Left renal cortex interstitium (tissue), 4 donors: ENCODE measurements around the gene LRRC57. TPM values are rescaled to one million over a fixed set of nuclear protein-coding genes. Genes with fewer than 3 reads are reported as not detected.
"Not testable (repeated sequence)": the region's sequence is repeated elsewhere in the genome, so short reads cannot be mapped to it uniquely, and the experiment has no call there.

ENCODE experiments used
- DNase-seq, 4 donors: peaks; one replicate each; pipeline ENCODE4 v3.0.0-alpha.2; 2013; ENCODE audit warnings: low read depth in 4 of 4, low spot score in 2 of 4, missing footprints in 1 of 4
- polyA plus RNA-seq, 4 donors: library from polyadenylated mRNA; unstranded; fragments of 120-200 nt; gene quantifications; one replicate each; pipeline ENCODE4 v1.2.1, GENCODE V29; 2013; ENCODE audit not compliant: insufficient read length in 4 of 4

Gene LRRC57
- 10 to 100 TPM; 17.5 to 24.2 (median 22.3) TPM for polyA plus RNA-seq

DNA sequence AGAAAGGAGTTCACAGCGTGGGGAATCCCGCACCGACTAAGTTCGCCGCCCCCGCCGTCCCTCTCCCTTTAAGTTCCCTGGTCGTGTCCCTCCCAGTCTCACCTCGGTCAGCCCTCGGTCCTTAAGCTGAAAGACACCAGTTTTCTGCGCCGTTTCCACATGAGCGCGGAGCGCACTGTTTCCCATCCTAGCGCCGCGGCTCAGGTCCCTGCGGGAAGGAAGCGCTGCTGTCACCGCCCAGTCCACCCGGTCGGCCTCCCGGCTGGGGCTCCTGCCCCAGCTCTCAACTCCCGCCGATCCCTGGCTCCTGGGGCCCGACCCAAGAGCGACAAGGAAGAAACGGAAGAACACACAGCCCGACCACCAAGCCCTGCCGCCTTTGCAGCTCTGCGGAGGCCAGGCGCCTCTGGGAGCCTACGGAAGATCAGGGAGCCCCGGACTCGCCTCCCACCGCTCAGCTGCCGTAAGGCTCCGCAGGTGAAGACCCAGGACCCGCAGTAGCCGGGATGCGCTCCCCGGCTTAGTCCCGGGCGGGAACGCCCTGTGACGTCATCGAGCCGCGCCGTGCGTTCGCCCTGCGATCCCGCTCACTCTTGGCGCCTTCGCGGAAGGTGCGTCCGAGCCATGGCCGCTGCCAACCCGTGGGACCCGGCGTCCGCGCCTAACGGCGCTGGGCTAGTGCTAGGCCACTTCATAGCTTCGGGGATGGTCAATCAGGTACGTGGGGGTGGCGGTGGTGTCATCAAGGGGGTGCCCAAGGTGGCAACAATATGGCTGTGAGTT is at the start of gene LRRC57, which contains the start of gene HAUS2:
Gene LRRC57 (minus strand): TSS at position 545 of the 783 bp plus-strand sequence. CDS start 359 bp downstream, at position 186.
Gene HAUS2 (plus strand): TSS at position 590 of the 783 bp plus-strand sequence. CDS start 35 bp downstream, at position 625.
- DNase-seq: peak; percentile 75 to 89 (median 81)

DNA sequence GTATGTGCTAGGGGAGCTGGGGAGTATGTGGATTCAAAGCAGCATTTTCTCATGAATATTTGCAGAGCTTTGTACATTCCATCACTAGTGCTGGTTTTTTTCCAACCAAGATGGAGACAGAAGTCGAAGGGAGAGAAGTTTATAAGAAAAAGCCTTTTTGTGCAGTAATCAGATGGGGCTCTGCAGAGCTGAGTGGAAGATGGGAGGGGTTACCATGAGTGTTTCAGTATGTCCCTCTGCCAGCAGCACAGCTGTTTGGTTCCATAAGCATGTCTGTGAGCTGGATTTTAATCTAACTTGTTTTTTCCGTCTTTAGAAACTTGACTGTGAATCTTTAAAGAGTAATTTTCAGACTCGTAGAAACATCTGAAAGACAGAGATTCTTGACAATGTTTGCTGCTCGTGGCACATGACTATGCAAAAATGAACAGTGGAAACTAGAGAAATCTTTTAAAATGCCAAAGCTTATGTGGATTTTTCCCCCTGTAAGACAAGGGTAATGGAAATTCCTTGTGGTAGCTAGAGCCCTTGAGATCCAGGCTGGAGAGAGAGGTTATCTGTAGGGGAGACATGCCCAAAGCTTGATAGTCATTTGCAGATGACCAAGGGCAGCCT is 47.1 kb upstream of the LRRC57 start:
- DNase-seq: no peak

DNA sequence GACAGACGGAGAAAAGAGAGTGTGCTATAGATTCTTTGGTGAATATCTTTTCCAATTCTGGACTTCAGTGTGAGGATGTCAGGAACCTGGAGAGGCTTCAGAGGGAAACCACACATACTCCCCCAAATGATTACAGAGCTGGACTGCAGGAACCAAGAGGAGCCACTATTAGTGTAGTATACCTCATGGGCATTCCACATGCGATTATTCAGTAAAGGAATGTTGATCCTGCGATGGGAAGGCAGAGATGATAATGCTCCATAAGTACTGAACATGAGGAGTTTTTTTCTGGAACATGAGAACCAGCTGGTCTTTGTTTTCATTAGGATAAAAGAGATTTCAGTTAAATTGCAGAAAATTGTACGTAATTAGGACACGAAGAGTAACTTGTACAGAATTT is 45.5 kb upstream of the LRRC57 start:
- no peak for DNase-seq

DNA sequence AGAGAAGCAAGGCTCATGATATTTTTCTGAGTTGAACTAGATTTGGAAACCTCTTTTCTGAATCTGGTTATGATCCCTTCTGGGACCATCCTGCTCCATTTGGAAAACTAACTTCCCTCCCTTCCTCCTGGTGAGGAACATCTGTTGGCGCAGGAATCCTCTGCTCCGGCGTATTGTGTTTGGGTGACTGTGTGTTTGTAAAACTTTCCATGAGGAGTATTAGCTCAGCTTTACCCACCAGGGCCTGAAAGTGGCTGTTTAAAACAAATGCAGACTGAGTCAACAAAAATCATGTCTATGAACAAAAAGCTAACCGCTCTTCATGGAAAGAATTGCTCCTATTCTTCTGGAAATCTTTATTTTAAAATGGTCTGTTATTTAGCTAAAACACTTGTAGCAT is 44.5 kb upstream of the LRRC57 start:
- no peak for DNase-seq

DNA sequence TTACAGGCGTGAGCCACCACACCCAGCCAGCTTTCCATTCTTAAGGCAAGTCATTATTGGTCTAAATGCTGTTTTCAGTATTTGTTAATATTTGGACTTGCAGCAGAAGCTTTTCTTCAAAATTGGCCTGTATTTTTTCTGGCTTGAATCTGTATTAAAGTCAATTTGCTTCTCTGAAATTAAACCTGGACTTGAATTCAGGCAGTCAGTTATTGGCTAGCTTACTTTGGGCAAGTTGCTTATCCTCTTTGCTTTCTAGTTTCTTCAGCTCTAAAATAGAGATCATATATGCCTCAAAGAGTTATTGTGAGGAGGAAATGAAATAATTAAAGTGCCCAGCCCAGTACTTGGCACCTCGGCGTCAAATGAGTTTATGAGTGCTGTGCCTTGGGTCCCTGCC is 44.1 kb upstream of the LRRC57 start:
- DNase-seq: no peak

DNA sequence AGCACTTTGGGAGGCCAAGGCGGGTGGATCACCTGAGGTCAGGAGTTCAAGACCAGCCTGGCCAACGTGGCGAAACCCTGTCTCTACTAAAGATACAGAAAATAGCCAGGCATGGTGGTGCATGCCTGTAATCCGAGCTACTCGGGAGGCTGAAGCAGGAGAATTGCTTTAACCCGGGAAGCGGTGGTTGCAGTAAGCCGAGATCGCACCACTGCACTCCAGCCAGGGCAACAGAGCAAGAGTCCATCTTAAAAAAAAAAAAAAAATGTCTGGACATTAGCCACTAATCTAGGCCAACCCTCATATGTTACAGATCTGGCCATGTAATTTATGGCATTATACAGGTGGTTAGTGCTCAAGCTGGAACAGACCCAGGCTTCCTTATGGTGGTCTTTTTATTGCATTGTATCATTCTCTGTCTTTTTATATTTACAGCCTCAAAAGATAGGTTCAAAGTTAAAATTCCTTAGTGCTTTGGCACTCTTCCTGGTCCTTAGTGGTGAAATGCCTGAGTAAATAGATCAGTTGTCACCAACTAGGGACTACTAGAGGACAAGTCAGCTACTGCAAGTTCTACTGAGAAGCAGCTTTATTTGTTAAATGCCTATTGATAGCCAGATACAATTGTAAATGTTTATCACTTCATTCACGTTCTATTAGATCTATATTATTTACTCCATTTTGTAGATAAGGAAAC is 42.8 kb upstream of the LRRC57 start:
- DNase-seq: no peak

DNA sequence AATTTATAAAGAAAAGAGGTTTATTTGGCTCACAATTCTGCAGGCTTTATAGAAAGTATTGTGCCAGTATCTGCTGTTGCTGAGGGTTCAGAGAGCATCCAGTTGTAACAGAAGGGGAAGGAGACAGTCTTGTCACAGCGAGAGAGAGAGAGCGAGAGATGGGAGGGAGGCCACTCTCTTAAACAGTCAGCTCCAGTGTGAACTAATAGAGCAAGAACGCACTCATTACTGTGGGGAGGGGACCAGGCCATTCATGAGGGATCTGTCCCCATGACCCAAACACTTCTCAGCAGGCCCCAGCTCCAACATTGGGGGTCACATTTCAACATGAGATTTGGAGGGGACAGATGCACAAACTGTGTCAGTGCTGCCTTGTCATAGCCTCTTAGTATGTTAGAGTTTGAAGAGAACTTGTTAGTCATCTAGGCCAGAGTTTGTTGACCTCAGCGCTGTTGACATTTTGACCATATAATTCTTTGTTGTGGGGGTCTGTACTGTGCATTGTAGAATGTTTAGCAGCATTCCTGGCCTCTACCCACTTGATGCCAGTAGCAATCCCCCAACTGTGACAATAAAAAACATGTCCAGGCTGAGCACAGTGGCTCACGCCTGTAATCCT is 42.1 kb upstream of the LRRC57 start:
- DNase-seq: no peak

DNA sequence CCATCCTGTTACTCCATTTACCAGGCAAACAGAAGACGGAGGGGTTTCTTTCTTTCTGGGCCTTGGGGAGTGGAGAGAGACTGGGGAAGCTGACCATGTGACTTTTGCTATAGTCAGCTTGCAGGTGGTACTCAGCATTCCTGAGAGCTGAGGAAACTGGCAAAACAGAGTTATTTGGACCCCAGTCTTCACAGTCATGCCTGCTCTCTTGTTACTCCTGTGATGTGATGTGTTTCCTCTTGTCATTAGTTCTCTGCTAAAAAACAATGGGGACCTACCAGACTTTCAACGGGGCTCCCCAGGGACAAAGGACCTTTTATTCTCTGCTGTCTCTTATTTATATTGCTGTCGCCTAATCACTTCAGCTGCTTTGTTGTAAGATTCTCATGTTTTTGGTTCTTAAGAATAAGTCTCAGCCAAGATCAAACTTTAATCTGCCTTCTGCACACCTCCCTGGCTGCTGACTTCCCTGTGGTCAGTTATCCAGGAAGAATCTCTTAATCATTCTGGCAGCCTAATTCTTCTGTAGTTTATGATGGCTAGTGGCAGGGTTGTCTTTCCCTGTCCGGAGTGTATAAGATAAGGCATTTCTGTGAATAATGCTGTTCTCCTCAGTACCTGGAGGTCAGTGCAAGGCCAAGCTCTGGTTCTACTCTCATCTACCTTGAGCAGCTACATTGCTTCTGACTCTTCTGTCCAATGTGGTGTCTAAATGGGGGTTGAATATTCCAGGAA is 35.6 kb upstream of the LRRC57 start:
- DNase-seq: no peak

DNA sequence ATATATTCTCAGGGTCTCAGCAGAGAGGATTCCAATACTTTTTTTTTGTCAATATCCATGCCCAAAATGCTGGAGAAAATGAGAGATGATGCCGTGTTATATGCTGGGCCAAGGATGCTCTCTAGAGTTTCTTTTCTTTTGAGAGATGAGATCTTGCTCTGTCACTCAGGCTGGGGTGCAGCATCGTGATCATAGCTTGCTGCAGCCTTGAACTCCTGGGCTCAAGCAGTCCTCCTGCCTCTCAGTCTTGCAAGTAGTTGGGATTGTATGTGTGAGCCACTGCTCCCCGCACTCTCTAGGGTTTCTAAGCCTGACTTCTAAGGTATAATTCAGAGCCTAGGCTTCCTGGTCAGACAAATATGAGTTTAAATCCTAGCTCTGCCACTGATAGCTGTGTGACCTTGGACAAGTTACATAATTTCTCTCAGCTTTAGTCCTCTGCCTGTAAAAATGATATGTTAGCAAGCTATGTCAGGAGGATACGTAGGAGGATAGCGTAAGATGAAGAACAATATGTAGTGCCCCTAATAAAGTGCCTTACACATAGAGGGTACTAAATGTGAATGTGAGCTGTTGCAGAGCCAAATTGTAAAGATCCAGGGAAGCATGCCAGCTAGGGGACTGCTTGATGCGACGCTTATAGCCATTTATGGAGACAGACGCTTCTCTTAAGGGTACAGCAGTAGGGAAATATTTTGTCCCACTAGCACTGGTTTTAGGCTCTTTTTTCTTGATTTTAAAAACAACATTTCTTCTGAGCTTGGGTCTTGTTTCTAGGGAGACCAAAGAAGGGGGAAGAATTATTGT is 34.2 kb upstream of the LRRC57 start:
- no peak for DNase-seq

DNA sequence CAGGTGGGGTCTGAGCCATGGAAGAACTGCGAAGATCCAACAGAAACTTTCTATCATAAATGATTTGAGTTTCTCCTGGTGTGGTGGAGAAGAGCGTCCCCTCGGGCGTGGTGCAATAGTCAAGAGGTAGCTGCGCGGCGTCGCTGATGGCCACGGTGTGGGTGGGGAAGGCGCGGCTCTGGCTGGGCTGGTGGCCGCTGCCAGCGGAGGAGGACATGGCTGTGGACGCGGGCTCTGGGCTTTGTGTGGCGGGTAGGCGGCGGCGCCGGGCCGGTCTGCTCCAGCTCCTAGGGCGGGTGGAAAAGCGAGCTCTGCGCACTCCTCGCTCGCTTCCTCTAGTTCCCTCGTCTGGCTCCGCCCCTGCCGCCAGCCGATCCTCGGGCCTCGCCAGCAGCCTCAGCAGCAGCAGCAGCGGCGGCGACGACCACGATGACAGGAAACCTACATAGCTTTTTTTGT is 32.7 kb upstream of the LRRC57 start:
- DNase-seq: peak in 2 of 4 donors; percentile 71 to 78

DNA sequence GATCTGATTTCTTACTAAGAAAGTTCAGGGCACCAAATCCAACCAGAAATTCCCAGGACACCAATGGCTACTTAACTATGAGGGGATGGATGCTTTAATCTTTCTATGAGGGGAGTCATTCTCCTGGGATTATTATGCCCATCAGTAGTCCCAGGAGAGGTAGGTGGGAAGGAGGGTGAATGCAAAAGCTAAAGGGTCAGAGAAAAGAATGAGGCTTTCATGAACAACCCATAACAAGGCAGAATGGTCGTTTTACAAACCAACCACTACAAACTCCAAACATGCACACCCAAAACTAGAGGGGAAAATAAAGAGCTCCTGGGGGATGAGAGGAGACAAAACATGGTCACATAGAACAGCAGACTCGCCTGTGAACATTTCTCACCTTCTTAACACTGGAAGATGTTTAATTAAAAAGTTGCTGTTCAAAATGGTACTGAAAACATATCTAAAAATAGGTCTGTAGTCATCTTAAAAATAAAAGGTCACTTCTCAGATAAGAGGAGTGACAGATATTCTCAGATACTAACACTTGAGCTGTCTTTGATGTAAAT is 30.5 kb upstream of the LRRC57 start:
- no peak for DNase-seq

DNA sequence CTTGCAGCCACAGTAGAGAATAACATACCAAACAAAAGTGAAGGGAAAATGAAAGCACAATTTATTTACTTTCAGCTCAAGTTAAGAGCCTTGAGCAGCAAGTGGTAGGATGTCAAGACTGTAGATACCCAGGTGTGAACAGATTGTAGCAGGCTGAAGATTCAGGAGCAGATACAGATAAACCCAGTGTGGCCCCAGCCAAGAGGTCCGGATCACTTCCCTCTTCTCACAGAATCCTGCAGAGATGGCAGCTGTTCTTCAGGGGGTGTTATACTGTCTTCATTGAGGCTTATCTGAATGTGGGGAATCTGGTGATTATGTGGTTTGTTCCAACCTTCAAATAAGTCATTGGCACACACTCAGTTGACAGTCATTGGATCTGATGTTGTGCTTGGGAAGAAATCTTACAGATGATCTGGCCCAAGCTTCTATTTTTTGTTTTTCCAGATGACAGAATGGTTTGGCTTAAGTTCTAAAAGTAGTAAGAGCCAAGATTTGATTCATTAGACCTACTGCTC is 29.0 kb upstream of the LRRC57 start:
- no peak for DNase-seq

DNA sequence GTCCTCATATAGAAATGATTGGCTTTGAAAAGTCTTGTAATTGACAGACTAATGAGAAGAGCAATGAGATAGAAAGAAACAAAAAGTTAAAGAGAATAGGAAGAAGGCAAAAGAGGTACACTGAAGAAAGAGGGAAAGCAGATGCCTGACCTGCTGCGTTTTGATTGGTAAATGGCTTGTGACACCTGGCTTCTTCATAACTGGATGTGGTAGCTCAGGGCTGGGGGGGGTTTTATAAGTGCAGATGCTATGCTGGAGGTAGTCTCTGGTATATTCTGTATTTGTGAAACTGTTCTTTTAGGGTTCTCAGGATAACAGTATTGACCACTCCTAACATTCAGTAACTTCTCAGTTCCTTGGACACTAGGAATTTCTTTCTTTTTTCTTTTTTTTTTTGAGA is 28.2 kb upstream of the LRRC57 start:
- DNase-seq: no peak

DNA sequence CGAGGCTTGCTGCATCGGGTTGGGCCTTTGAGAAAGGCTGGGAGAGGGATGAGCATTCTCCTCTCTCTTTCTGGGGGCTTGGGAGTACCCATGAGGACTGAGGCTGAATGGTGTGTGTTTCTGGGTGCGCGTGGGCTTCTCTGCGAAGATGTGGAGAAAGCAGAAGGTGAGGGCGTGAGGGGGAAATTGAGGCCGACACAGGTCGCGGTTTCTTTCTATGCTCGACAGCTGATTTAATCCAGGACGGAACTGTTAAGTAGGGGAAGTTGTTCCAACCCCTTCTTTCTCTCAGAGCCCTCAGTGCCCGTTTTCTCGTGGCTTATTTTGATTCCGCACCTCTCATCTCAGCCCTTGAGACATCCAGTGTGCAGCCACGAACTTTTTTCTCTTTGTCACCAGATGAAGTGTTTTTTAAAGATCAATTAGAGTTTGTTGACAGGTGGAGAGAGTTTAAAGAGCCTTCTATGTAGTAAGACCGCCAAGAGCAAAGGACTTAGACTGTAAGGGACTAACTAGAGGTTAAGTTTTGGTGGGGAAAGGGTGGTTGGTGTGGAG is 27.5 kb upstream of the LRRC57 start:
- no peak for DNase-seq

DNA sequence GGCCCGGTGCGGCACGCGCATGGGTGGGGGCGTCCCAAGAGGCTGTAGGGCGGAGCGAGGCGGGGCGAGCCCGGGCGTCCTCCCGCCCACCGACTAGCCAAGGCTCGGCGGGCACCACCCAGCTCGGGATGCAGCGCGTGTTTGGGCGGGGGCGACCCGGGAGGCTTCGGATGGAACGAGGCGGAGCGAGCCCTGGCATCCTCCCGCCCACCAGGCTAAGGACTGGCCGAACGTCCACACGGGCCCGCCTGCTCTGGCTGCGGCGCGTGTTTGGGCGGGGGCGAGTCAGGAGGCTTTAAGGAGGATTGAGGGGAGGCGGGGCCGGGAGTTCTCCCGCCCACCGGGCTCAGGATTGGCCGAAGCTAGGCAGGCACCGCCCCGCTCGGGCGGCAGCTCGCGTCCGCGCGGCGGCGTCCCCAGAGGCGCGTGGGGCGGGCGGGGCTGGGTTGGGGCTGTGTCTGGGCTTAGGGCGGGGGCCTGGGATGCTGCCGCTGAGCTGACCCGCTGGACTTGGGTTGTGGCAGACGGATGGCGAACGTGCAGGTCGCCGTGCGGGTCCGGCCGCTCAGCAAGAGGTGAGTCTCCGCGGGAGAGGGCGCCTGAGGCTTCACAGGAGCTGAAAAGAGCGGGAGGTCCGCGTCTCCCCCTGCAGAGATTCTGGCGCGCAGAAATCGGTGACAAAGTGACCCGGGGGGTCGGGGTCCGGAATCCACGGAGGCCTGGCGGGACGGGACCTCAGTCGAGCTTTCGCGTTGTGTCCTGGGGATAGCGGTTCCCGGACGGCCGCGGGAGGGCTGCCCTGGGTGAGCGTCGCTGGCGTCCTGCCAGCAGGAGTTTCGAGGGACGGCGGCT is 26.8 kb upstream of the LRRC57 start, which contains the start of gene STARD9:
Gene STARD9 (plus strand): TSS at position 419 of the 852 bp plus-strand sequence. CDS start 110 bp downstream, at position 529.
- peak; percentile 78 to 96 (median 92) for DNase-seq

DNA sequence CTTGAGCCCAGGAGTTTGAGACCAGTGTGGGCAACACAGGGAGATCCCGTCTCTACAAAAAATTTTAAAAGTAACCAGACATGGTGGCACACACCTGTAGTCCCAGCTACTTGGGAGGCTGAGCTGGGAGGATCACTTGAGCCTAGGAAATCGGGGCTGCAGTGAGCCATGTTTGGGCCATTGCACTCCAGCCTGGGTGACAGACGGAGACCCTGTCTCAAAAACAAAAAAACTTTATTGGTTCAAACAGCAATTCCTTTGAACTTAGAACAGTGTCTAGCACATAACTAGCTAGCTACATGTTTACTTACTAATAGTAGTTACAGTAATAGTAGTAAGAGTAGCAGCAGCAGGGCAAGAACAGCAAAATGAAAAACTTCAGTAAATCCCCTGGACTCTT is 10.1 kb upstream of the LRRC57 start:
- no peak for DNase-seq

DNA sequence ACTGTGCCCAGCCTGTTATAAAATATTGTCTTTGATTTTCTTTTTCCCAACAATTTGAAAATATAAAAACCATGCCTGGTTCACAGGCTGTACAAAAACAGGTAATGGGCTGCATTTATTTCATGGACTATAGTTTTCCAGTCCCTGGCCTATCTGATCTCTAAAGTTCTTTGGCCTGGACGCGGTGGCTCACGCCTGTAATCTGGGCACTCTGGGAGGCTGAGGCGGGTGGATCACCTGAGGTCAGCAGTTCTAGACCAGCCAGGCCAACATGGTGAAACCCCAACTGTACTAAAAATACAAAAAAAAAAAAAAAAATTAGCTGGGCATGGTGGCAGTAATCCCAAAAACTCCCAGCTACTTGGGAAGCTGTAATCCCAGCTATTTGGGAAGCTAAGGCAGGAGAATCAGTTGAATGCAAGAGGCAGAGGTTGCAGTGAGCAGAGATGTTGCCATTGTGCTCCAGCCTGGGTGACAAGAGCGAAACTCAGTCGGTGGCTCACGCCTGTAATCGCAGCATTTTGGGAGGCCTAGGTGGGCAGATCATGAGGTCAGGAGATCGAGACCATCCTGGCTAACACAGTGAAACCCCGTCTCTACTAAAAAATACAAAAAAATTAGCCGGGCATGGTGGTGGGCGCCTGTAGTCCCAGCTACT is 8.1 kb upstream of the LRRC57 start:
- DNase-seq: not testable (repeated sequence)
